Epithelial cell of proximal tubule (primary cell): ENCODE measurements around the gene MEGF11. TPM values are rescaled to one million over a fixed set of nuclear protein-coding genes. Genes with fewer than 3 reads are reported as not detected.
"Not testable (repeated sequence)": the region's sequence is repeated elsewhere in the genome, so short reads cannot be mapped to it uniquely, and the experiment has no call there.

Experiments used
- DNase-seq: peaks from one replicate; pipeline ENCODE4 v3.0.0-alpha.2; 2011; ENCODE audit warnings: low read depth
- H3K4me3 ChIP-seq: 2 replicates; pipeline ENCODE4 v1.5.1; 2011; ENCODE audit warnings: low read depth, mild to moderate bottlenecking, low read length
- total RNA-seq: library from RNA; depleted of rRNA; stranded (reverse); fragments of >200 nt; gene quantifications from 2 replicates; pipeline ENCODE4 v1.2.3, GENCODE V29; 2015
- TF ChIP-seq, protein P1 (sequence below): conservative IDR thresholded peaks from 2 replicates; pipeline ENCODE4 v1.5.1; 2012; ENCODE audit warnings: low read depth, mild to moderate bottlenecking, low read length

The MEGF11 gene
- total RNA-seq, 1 donor from 2014 or later: 3.7 TPM

DNA sequence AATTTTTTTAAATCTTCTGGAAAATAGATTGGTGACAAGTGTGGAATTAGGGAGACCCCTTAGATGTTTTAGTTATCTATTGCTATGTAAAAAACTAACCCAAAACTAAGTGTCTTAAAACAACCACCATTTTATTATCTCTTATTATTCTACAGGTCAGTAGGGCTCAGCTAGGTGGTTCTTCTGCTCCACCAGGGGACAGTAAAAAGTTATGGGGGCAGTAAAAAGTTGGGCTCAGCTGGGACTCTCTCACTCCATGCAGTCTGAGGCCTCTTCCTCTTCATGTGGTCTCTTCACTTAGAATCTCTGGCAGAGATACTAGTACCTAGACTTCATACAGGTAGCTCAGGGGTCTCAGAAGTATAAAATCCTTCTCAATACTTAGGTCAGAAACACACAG is 21.8 kb upstream of the MEGF11 start:
- TF ChIP-seq, protein P1, sequence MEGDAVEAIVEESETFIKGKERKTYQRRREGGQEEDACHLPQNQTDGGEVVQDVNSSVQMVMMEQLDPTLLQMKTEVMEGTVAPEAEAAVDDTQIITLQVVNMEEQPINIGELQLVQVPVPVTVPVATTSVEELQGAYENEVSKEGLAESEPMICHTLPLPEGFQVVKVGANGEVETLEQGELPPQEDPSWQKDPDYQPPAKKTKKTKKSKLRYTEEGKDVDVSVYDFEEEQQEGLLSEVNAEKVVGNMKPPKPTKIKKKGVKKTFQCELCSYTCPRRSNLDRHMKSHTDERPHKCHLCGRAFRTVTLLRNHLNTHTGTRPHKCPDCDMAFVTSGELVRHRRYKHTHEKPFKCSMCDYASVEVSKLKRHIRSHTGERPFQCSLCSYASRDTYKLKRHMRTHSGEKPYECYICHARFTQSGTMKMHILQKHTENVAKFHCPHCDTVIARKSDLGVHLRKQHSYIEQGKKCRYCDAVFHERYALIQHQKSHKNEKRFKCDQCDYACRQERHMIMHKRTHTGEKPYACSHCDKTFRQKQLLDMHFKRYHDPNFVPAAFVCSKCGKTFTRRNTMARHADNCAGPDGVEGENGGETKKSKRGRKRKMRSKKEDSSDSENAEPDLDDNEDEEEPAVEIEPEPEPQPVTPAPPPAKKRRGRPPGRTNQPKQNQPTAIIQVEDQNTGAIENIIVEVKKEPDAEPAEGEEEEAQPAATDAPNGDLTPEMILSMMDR: no peak
- DNase-seq: no peak
- no peak overlapping the region for H3K4me3 ChIP-seq

DNA sequence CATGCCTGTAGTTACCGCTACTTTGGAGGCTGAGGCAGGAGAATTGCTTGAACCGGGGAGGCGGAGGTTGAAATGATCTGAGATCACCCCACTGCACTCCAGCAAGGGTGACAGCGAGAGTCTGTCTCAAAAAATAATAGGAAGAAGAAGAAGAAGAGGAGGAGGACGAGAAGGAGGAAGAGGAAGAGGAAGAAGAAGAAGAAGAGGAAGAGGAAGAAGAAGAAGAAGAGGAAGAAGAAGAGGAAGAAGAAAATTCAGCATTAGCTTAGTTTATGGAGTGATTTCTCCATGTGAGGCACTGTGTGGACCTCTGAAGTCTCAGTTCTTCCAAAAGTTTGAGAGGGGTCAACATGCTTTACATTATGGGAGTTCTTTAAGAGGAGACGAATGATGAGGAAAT is 17.4 kb upstream of the MEGF11 start:
- TF ChIP-seq, protein P1: no peak
- no peak for DNase-seq
- H3K4me3 ChIP-seq: no peak overlapping the region

DNA sequence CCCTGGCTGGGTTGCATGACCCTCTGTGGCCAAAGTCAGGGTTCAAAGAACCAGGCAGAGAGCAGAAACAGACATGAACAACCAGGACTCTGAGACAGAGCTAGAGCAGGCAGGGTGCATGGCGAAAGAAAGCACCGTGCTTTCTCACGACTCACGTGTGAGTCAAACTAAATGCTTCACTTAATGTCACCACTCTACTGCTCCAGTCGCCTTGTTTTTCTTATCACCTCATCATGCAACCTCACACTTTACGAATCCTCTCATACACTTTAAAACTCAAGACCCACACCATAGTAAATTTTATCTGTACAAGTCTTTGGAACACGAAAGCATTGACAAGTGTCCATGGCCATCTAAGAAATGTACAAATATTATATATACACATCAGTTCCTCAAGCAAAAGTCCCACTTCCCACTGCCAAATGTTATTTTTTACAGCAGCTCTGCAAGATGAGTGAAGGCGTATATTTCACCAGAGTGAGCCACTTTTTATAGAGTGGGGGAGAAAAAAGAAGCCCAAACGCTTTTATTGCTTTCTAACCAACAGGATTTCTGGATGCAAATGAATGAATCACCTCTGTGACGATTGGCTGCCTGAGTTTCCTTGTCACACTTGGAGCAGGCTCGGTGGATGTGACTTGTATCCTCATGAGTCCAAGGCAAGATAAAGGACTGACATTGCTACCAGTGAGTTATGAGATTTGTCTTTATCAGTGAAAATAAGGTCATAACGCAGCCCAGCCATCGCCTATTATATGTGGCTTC is 16.0 kb upstream of the MEGF11 start:
- TF ChIP-seq, protein P1: no peak
- peak; percentile 51 for DNase-seq
- H3K4me3 ChIP-seq: no peak overlapping the region

DNA sequence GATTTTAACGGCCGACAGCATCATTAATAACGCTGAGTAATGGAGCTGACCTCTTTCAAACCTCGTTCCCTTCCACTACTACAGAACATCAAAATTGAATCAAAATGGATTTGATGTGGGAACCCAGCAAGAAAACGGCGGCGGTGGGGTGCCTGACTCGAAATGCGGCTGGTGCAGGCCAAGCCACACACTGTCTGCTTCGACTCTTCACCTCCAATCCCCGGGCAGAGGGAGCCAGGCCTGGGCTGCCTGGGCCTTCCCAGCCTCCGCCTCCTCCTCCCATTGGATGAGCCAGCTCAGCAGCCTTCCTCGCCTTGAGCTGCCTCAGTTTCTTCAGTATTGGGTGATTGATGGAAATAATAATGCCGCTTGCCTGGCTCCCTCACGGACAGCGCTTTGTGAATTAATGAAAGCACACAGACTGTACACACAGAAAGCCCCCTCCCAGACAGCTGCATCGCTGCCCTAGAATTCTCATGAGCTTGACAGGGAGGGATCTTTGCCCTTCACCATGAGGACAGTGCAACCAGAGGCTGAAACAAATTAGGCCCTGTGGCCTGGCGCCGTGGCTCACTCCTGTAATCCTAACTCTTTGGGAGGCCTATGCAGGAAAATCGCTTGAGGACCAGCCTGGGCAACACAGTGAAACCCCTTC is 11.4 kb upstream of the MEGF11 start:
- TF ChIP-seq, protein P1: no peak
- no peak overlapping the region for H3K4me3 ChIP-seq
- DNase-seq: no peak

DNA sequence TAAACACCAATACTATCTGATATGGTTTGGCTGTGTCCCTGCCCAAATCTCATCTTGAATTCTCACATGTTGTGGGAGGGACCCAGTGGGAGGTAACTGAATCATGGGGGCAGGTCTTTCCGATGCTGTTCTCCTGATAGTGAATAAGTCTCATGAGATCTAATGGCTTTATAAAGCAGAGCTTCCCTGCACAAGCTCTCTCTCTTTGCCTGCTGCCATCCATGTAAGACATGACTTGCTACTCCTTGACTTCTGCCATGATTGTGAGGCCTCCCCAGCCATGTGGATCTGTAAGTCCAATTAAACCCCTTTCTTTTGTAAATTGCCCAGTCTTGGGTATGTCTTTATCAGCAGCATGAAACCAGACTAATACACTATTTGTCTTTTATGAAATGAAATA is 9.3 kb upstream of the MEGF11 start:
- not testable (repeated sequence) for DNase-seq, H3K4me3 ChIP-seq

DNA sequence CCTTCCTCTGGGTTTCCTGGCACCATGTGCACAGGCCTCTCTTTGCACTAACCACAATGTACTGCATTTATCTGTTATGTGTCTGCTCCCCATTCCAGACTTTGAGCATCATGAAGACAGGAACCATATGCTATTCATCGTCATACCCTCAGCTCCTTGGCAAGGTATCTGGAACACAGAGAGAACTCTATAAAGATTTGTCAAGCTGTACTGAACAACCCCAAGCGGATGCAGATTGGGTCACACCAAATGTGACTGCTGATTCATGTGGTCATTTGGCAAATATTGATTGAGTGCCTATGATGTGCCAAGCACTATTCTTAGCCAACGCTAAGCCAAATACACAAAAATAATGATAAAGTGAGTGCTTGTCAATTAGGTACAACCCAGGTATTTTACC is 7.5 kb upstream of the MEGF11 start:
- H3K4me3 ChIP-seq: no peak overlapping the region
- no peak for DNase-seq
- TF ChIP-seq, protein P1: no peak

DNA sequence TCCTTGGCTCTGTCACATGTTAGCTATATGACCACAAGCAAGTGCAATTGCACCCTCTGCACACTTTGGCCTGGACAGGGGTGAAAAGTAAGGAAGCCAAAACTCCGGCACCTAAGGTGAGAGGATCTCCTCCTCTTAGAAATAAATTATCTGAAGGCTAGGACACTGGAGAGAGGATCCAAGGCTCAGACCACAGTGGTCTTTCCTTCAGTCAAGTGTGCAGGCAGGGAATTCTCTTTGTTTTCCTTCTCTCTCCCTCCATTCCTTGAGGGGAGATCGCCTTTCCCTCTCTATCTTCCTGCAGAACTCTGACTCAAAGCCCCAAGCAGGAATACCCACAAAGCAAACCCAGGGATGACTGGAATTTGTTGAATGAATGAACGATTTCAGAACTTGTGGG is 3.1 kb upstream of the MEGF11 start:
- no peak overlapping the region for H3K4me3 ChIP-seq
- TF ChIP-seq, protein P1: no peak
- DNase-seq: no peak
